H54 (cell line): ENCODE measurements around the gene CGB5.
"Not testable (repeated sequence)": the region's sequence is repeated elsewhere in the genome, so short reads cannot be mapped to it uniquely, and the experiment has no call there.

ENCODE experiments used
- DNase-seq: peaks from one replicate; pipeline ENCODE4 v3.0.0; 2011; ENCODE audit warnings: low spot score, mixed read lengths; ENCODE audit not compliant: insufficient read length
- FAIRE-seq: peaks from 3 replicates; lab custom pipeline; 2011; peaks lifted over from hg19 to GRCh38; lab: Jason Lieb, UNC
- POLR2A ChIP-seq: IDR thresholded peaks from 2 replicates; pipeline ENCODE4 v1.6.1; 2011; ENCODE audit warnings: low read depth, mild to moderate bottlenecking, low read length

Gene CGB5

DNA sequence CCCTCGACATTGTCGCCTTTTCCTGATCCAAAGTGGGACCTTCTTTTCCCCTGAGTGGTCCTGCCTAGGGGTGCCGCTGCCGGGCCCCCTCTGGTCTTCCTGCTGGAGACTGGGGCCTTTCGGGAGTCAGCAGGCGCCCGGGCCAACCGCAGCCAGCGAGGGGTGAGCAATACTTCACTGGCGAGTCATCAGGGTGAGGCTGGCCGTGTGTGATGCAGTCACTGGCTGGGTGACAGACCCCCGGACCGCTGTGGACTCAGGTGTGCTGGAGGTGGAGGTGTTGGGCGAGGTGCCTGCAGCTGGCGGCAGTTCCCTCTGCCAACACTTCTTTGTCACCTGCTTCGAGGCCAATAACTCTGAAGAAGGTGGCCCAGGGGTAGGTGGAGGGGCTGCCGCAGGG, 1.5 kb upstream of the CGB5 start:
- no peak for TF ChIP-seq POLR2A
- FAIRE-seq: no peak
- no peak for DNase-seq

DNA sequence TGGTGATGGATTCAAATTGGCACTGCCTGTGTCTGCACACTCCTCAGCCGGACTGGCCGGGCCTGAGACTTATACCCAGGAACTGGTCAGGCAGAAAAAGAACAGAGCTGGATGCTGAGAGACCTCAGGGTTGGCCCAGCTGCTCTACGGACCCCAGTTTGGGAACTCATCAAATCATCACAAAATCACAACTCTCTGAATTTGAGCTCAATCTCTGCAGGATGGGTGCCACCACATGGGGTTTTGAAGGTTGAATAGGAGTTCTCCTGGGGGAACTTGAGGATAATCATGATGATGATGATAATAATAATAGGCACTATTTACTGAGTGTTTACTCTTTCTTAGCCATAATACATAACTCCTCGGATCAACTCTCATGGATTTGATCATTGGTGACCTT, 982 bp upstream of the CGB5 start:
- not testable (repeated sequence) for FAIRE-seq, DNase-seq

DNA sequence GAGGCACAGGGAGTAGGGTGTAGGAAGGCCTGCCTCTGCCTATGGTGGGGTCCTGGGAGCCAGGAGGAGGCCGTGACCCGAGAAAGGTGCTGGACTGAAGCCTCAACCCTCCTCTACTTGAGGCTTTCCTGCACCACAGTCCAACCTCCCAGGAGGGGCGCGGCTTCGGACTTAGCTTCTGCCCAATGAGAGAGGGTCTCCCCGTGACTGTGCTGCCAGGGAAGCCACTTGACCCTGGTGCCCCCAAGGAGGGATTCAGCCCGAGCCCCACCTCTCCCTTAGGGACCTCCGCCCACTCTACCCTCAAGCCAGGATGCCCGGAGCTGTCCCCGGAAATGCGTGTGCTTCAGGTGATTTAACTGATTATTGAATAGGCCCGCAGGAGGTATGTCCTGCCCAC, 5.4 kb downstream of the CGB5 start, which contains the start of gene CGB8:
TSS of gene CGB8 (minus strand) at position 101 of the 400 bp plus-strand sequence. CDS start 372 bp downstream, outside the sequence.
- not testable (repeated sequence) for FAIRE-seq, DNase-seq

DNA sequence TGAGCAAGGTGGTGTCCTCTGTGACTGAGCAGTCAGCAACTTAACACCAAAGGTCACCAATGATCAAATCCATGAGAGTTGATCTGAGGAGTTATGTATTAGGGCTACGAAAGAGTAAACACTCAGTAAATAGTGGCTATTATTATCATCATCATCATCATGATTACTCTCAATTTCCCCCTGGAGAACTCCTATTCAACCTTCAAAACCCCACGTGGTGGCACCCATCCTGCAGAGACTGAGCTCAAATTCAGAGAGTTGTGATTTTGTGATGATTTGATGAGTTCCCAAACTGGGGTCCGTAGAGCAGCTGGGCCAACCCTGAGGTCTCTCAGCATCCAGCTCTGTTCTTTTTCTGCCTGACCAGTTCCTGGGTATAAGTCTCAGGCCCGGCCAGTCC, 6.2 kb downstream of the CGB5 start:
- not testable (repeated sequence) for FAIRE-seq, DNase-seq

DNA sequence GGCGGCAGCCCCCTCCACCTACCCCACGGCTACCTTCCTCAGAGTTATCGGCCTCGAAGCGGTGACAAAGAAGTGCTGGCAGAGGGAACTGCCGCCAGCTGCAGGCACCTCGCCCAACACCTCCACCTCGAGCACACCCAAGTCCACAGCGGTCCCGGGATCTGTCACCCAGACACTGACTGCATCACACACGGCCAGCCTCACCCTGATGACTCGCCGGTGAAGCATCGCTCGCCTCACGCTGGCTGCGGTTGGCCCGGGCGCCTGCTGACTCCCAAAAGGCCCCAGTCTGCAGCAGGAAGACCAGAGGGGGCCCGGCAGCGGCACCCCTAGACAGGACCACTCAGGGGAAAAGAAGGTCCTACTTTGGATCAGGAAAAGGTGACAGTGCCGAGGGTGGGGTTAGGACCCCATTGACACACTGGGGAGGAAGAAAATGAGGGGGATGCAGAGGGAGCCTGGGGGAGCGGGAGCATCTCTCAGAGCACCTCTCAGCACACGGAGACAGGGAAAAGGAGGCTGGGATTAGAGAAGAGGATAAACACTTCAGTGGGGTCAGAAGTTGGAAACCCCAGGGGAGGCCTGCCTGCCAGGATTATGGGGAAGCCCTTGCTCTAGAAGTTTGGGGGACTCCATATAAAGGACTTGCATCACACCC, 6.9 kb downstream of the CGB5 start:
- not testable (repeated sequence) for DNase-seq
- FAIRE-seq: peak; percentile 62

DNA sequence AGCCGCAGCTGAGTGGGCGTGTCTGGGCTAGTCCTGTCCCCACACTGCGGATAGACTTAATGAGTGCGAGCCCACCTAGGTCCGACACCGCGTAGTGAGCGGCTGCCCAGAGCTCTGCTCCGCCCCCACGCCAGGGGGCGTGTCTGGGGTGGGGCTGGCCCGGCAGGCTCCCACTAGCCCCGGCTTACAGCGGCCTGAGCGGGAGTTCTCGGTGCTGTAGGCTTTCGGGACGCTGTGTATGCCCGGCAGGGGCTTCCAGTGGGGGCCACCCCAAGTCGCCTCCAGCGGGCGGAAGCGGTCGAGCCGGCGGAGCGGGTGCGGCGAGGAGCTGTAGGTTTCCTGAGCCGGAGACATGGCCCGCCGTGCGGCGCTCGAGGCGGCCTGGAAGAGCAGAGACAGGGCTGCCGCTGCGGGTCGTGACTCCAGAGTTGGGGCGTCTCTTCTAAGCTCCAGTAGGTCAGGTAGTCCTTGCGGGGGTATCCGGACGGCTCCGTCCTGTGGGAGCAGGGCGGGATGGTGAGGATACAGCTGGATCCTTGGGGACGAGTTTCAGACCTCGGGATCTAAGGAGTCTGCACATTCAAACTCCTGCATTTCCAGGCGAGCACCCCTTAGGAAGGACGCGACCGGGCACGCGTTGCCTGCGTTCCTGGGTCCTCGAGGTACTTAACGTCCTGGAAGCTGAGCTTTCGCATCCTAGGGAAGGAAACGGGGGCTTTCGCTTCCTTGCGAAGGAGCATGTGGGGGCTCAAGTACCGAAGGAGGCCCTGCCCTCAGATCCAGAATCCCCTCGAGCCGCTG, 12.7 kb downstream of the CGB5 start:
- FAIRE-seq: no peak
- peak; percentile 61 for TF ChIP-seq POLR2A

DNA sequence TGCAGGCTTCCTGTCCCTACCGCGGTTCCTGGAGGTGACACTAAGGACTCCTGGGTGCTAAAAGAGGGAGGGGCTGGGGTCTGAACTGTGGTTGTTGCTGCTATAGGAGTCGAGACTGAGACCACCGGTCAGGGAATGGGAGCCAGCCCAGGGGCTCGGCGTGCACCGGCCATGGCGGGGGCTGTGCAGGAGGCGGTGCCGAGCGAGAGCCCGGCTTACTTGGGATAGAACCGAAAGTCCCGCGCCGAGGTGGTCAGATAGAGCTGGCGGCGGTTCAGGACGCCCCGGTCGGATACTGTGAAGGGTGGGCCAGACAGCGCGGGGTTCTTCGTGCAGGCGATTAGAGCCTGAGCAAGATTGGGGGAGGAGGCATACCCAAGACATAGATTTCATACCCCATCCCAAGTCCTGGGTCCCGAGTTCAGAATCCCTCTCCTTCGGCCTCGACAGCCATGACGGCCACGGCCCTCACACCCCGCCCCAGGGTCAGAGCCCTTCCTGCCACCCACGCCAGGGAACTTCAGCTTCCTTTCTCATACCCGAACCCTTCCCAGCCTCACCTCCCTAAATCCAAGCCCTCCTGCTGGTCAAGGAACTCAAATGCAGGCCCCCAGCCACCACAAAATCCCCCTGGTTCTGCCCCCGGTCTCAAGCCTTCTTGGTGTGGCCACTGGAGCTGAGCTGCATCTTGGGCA, 13.4 kb downstream of the CGB5 start:
- FAIRE-seq, DNase-seq: not testable (repeated sequence)

More for the DNA sequence above, 12.7 kb downstream of the CGB5 start:
- DNase-seq: no peak

DNA sequence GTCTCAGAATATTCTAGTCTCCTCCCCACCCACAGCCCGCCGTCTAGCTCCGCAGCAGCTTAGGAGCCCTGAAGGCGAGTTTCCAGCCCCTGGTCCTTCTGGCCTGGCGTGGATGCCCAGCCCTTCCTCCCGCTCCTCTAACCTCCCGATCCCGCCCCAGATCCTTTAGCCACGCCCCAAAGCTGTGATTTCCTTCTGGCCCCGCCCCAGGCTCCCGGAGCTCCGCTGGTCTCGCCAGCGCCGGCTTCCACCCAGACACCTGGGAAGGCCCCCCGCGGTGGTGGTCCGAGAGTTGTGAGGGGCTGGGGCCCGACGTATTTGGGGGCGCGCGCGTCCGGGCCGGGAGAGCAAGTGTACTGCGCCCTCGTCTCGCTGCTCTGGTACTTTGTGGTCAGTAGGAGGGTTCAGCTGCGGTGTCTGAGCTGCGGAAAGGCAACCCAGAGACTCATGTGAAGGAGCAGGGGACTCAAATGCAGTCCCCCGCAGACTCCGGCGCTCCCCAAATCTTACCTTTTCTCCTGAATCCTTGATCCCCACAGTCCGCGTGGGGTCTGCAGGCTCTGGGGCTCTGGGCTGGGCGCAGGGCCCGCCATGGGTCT, 14.1 kb downstream of the CGB5 start, which contains the start of gene CGB7:
TSS of gene CGB7 (minus strand) at position 114 of the 599 bp plus-strand sequence. CDS start 2,374 bp downstream, outside the sequence.
- peak; percentile 70 for DNase-seq
- no peak for FAIRE-seq
- 0 out of 2 replicates have a peak, but pooled peaks have one; percentile 27 for TF ChIP-seq POLR2A

DNA sequence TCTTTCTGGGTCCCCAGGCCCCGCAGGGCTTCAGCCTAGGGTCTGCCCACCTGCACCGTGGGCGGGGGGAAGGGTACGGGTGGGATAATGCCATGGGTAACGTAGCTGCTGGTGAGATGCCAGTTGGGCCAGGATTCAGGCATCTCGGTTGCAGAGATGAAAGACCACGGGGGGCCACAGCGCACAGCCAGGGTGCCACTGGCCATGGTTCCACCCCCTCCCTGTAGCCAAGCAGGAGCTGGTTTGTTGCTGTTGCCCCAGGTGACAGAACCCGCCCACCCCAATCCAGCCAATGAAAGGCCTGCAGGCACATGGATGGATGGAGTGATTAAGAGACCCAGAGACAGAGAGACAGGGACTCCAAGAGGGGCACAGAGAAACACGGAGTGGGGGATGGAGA, 14.9 kb downstream of the CGB5 start:
- DNase-seq (no peak), FAIRE-seq (no peak)
- TF ChIP-seq POLR2A: no peak

DNA sequence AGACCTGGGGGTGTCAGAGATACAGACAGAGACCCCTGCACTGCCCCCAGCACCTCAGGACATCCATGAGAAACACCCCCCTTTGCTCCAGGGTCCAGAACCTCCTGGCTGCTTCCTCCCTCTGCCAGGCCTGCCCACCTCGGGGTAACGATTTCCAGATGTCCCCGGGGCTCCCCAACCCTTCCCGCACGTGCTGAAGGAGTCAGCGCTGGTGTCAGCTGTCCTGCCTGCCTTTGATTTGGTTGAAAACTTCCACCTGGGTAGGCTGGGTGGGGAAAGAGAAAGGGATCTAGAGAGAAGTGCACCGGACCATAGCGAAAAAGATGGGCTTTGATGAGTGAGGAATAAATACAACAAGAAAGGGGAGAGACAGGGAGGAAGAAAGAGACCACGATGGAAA, 15.4 kb downstream of the CGB5 start:
- FAIRE-seq: no peak
- TF ChIP-seq POLR2A: no peak
- DNase-seq: no peak

DNA sequence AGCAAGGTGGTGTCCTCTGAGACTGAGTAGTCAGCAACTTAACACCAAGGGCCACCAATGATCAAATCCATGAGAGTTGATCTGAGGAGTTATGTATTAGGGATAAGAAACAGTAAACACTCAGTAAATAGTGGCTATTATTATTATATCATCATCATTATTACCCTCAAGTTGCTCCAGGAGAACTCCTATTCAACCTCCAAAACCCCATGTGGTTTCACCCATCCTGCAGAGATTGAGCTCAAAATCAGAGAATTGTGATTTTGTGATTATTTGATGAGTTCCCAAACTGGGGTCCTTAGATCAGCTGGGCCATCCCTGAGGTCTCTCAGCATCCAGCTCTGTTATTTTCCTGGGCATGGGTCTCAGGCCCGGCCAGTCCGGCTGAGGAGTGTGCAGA, 17.4 kb downstream of the CGB5 start:
- no peak for TF ChIP-seq POLR2A

DNA sequence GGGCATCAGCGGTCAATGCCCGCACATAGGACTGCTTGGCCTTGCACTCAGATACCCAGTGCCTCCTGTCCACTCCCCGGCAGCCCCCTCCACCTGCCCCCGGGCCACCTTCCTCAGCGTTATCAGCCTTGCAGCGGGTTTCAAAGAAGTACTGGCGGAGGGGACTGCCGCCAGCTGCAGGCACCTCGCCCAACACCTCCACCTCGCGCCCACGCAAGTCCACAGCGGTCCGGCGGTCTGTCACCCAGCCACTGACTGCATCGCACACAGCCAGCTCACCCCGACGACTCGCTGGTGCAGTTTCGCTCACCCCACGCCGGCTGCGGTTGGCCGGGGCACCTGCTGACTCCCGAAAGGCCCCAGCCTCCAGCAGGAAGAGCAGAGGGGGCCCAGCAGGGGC, 17.8 kb downstream of the CGB5 start:
- no peak for TF ChIP-seq POLR2A
- FAIRE-seq: no peak
- DNase-seq: no peak

More for the DNA sequence above, 17.4 kb downstream of the CGB5 start:
- FAIRE-seq: no peak
- DNase-seq: no peak

DNA sequence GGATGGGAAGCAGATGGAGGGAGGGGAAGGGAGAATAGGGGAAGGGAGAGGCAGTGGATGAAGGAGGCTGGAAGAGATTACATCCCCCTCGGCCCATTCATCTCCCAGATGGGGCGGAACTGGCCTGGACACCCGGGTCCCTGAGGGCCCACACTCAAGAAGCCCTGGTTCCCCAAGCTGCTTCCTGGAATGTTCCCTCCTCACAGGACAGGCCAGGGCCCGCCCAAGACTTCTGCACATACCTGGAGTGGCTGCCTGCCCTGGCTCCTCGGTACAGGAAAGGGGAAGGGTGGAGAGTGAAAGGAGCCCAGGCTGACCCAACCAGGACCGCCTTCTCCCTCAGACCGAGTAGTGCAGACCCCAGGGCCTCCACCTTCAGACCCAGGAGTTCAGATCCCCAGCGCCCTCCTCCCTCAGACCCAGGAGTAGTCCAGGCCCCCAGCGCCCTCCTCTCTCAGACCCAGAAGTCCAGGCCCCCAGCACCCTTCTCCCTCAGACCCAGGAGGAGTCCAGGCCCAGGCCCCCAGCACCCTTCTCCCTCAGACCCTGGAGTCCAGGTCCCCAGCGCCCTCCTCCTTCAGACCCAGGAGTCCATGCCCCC, 20.5 kb downstream of the CGB5 start:
- no peak for TF ChIP-seq POLR2A
- FAIRE-seq (no peak), DNase-seq (no peak)
